PC-3 (cell line): ENCODE data around the gene ADRB2. TPM values are rescaled to one million over a fixed set of nuclear protein-coding genes. Genes with fewer than 3 reads are reported as not detected.

ENCODE experiments used
- ATAC-seq: fragments of 200-7000 bp; cut with Tn5 transposase; 2 replicates; pipeline ENCODE4 v1.9.1; 2020; ENCODE audit warnings: mild to moderate bottlenecking, moderate library complexity
- BruUV-seq: library from RNA; stranded (reverse); fragments of 400-500 nt; replicated peaks from 2 replicates; lab custom pipeline; 2021; lab: Mats Ljungman, UMichigan
- CTCF ChIA-PET: fragments of 300-600 bp; sonication (Branson Sonifier 250); formaldehyde crosslinking; loops from one replicate; lab custom pipeline; 2022; ENCODE audit warnings: antibody characterized with exemption; lab: Charles Lee
- POLR2A ChIA-PET: fragments of 300-600 bp; sonication (Branson Sonifier 250); formaldehyde crosslinking; loops from one replicate; lab custom pipeline; 2022; ENCODE audit warnings: antibody characterized with exemption; ENCODE audit not compliant: unreplicated experiment; lab: Charles Lee
- DNase-seq: peaks from one replicate; pipeline ENCODE4 v3.0.0-alpha.2; 2015
- H2AFZ ChIP-seq: fragments of 300-600 bp; sonication (generic); 2 replicates; pipeline ENCODE4 v1.6.0; 2016; ENCODE audit warnings: antibody characterized with exemption, low read length
- H3F3A ChIP-seq: fragments of 300-600 bp; sonication (generic); one replicate; pipeline ENCODE4 v1.6.0; 2017; ENCODE audit warnings: antibody characterized with exemption, low read length, control low read depth, mild to moderate bottlenecking; ENCODE audit not compliant: unreplicated experiment
- H3K27ac ChIP-seq: fragments of 300-600 bp; sonication (generic); 2 replicates; pipeline ENCODE4 v1.5.1; 2016; ENCODE audit warnings: mild to moderate bottlenecking, low read length
- H3K27me3 ChIP-seq: fragments of 300-600 bp; sonication (generic); 2 replicates; pipeline ENCODE4 v1.6.1; 2016; ENCODE audit warnings: low read length, mixed read lengths
- H3K36me3 ChIP-seq: fragments of 300-600 bp; sonication (generic); 2 replicates; pipeline ENCODE4 v1.6.1; 2016; ENCODE audit warnings: low read depth, mixed run types, low read length, mixed read lengths
- H3K4me1 ChIP-seq: fragments of 300-600 bp; sonication (generic); 2 replicates; pipeline ENCODE4 v1.5.1; 2016; ENCODE audit warnings: low read length; ENCODE audit not compliant: insufficient read depth
- H3K4me2 ChIP-seq: fragments of 300-600 bp; sonication (generic); 2 replicates; pipeline ENCODE4 v1.6.0; 2016; ENCODE audit warnings: low read length
- H3K4me3 ChIP-seq: fragments of 300-600 bp; sonication (generic); 2 replicates; pipeline ENCODE4 v1.5.1; 2016; ENCODE audit warnings: mild to moderate bottlenecking, low read length, mixed read lengths
- H3K79me2 ChIP-seq: fragments of 300-600 bp; sonication (generic); 2 replicates; pipeline ENCODE4 v1.6.1; 2017; ENCODE audit warnings: low read length, mixed read lengths
- H3K9ac ChIP-seq: fragments of 300-600 bp; sonication (generic); 2 replicates; pipeline ENCODE4 v1.6.0; 2016; ENCODE audit warnings: mild to moderate bottlenecking, low read length
- H3K9me2 ChIP-seq: fragments of 300-600 bp; sonication (generic); replicated peaks from 2 replicates; pipeline ENCODE4 v1.6.1; 2016; ENCODE audit warnings: mixed run types, low read length, mixed read lengths
- H3K9me3 ChIP-seq: fragments of 300-600 bp; sonication (generic); 2 replicates; pipeline ENCODE4 v1.6.1; 2016; ENCODE audit warnings: low read length, mixed read lengths
- H4K20me1 ChIP-seq: fragments of 300-600 bp; sonication (generic); 2 replicates; pipeline ENCODE4 v1.6.1; 2016; ENCODE audit warnings: low read length, mixed read lengths
- EZH2 ChIP-seq: fragments of 300-600 bp; sonication (generic); IDR thresholded peaks from one replicate; pipeline ENCODE4 v1.6.1; 2017; ENCODE audit warnings: antibody characterized with exemption, mild to moderate bottlenecking, low read length; ENCODE audit not compliant: unreplicated experiment
- EZH2phosphoT487 ChIP-seq: fragments of 300-600 bp; sonication (generic); IDR thresholded peaks from 2 replicates; pipeline ENCODE4 v1.6.1; 2018; ENCODE audit warnings: mild to moderate bottlenecking, antibody characterized with exemption, low read length, borderline replicate concordance
- intact Hi-C: fragments of 100-400 bp; cut with micrococcal nuclease; formaldehyde crosslinking; loops from 2 replicates; pipeline ENCODE4 v1.9.0; 2023
- total RNA-seq: library from RNA; depleted of rRNA; stranded (reverse); fragments of >200 nt; gene quantifications from 2 replicates; pipeline ENCODE4 v1.2.3, GENCODE V29; 2014
- TF ChIP-seq, protein P1 (sequence below): fragments of 300-600 bp; sonication (generic); conservative IDR thresholded peaks from 2 replicates; pipeline ENCODE4 v1.5.1; 2017; ENCODE audit warnings: antibody characterized with exemption, low read depth, mild to moderate bottlenecking, low read length

ADRB2 gene
- total RNA-seq, 1 experiment from 2014 or later, result 41.1 TPM

GRCh38 chr5:148843510-148844318 is 17.3 kb downstream of the ADRB2 start:
- Histone ChIP-seq H3K4me2 (no peak overlapping the region), H3K9me2 (no peaks in the 10 kb centered on the region), H3K79me2 (peaks cover 20% of the 10 kb centered on the region), H3K4me1 (peaks cover 59% of the 10 kb centered on the region), H3K27me3 (no peaks in the 10 kb centered on the region), H3F3A (no peaks in the 10 kb centered on the region), H4K20me1 (no peaks in the 10 kb centered on the region), H3K4me3 (no peak overlapping the region), H2AFZ (no peak overlapping the region), H3K36me3 (no peaks in the 10 kb centered on the region), H3K9me3 (no peaks in the 10 kb centered on the region), H3K27ac (no peak overlapping the region), H3K9ac (no peak overlapping the region)
- TF ChIP-seq EZH2phosphoT487, result no peak
- TF ChIP-seq, protein P1, sequence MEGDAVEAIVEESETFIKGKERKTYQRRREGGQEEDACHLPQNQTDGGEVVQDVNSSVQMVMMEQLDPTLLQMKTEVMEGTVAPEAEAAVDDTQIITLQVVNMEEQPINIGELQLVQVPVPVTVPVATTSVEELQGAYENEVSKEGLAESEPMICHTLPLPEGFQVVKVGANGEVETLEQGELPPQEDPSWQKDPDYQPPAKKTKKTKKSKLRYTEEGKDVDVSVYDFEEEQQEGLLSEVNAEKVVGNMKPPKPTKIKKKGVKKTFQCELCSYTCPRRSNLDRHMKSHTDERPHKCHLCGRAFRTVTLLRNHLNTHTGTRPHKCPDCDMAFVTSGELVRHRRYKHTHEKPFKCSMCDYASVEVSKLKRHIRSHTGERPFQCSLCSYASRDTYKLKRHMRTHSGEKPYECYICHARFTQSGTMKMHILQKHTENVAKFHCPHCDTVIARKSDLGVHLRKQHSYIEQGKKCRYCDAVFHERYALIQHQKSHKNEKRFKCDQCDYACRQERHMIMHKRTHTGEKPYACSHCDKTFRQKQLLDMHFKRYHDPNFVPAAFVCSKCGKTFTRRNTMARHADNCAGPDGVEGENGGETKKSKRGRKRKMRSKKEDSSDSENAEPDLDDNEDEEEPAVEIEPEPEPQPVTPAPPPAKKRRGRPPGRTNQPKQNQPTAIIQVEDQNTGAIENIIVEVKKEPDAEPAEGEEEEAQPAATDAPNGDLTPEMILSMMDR, result no peak
- no peak for TF ChIP-seq EZH2
- CTCF ChIA-PET, result no interaction called here
- DNase-seq, result peak; percentile 34
- POLR2A ChIA-PET, result no interaction called here
- ATAC-seq, result no peak
- intact Hi-C loops, result no loop called here
- BruUV-seq, result no TSS peak

DNA sequence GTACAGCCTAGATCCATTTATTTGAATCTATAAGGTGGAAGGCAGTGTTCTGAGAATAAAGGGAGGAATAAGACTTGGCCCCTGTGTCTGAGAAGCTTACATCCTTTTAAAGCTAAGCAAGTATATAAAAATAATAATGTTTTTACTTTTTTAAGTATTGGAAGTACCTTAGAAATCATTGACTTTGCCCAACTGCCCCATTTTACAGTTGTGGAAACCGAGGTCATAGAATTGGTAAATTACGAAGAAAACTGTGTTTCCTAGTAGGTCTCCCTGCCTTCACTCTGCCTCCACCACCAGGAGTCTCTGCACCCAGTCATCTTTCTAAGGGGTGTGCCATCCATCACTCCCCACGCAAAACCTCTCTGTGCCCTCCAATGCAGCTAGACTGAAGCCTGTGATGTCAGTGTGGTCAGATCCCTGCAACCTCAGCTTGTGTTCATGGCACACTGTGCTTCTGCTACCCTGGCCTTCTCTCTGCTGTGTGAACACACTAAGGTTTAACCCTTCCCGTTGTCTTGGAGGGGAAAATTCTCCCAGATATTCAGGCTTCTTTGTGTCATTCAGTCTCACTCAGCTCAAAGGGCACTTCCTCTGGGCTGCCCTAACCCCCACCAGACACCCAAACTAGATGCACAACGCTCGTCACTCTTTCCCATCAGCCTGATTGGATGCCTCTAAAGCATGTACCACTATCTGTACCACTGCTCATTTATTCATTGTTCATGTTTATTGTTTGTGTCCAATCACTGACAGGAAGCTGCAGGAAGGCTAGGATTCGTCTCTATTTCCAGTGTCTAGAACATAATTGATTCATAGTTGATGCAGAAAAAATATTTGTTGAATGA is 18.2 kb downstream of the ADRB2 start:
- H3K36me3 ChIP-seq, result no peaks in the 10 kb centered on the region
- H3K9me3 ChIP-seq, result no peaks in the 10 kb centered on the region
- no peak overlapping the region for H2AFZ ChIP-seq
- no peak overlapping the region for H3K4me3 ChIP-seq
- no peaks in the 10 kb centered on the region for H3F3A ChIP-seq
- ChIA-PET CTCF (no interaction called here), POLR2A (no interaction called here)
- H3K27me3 ChIP-seq, result no peaks in the 10 kb centered on the region
- ATAC-seq (no peak; the same call in 1 of the 2 replicates), DNase-seq (no peak)
- H4K20me1 ChIP-seq, result no peaks in the 10 kb centered on the region
- TF ChIP-seq, protein P1, result peak; percentile 42
- TF ChIP-seq EZH2phosphoT487, result no peak
- H3K79me2 ChIP-seq, result peaks cover 20% of the 10 kb centered on the region
- intact Hi-C loops, result no loop called here
- BruUV-seq, result no TSS peak
- no peak overlapping the region for H3K4me2 ChIP-seq
- peaks cover 59% of the 10 kb centered on the region for H3K4me1 ChIP-seq
- H3K27ac ChIP-seq, result no peak overlapping the region
- H3K9ac ChIP-seq, result no peak overlapping the region
- H3K9me2 ChIP-seq, result no peaks in the 10 kb centered on the region
